ENCODE measurements around the gene ZNF438.

DNA sequence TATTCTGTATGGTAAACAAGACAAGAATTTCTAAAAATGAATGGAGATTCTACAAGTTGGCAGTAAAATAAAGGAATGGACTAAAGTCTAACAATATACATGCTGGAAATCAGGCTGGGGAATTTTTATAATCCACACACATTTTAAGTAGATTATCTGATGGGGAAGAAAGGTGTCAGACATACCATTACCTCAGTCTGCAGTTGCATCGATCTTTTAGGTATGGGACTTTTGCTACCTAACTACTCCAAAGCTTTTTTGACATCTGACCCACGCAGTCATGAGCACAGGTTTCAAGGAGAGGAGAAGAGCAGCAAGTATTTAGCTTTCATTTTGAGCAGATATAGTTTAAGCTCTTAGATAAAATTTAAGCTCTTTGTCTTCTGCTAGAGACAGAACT lies 113.0 kb downstream of the ZNF438 start:
- TF ChIP-seq, protein P1, sequence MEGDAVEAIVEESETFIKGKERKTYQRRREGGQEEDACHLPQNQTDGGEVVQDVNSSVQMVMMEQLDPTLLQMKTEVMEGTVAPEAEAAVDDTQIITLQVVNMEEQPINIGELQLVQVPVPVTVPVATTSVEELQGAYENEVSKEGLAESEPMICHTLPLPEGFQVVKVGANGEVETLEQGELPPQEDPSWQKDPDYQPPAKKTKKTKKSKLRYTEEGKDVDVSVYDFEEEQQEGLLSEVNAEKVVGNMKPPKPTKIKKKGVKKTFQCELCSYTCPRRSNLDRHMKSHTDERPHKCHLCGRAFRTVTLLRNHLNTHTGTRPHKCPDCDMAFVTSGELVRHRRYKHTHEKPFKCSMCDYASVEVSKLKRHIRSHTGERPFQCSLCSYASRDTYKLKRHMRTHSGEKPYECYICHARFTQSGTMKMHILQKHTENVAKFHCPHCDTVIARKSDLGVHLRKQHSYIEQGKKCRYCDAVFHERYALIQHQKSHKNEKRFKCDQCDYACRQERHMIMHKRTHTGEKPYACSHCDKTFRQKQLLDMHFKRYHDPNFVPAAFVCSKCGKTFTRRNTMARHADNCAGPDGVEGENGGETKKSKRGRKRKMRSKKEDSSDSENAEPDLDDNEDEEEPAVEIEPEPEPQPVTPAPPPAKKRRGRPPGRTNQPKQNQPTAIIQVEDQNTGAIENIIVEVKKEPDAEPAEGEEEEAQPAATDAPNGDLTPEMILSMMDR (conservative IDR thresholded peaks at IDR 0.05 in 1 of 2, IDR thresholded peaks at IDR 0.05 in 1 of 2; ENCODE audit: extremely low read depth in 1 of 2, insufficient read depth in 1 of 2, low read depth in 1 of 2, low read length in 2 of 2): no peak
- no peak for TF ChIP-seq EZH2 (IDR thresholded peaks at IDR 0.05; ENCODE audit: borderline replicate concordance, low read length)
